ENCODE results near the gene GATB.

The GATB gene

GRCh38 chr4:151685303-151685702, 75.5 kb downstream of the GATB start:
- TF ChIP-seq, protein P1, sequence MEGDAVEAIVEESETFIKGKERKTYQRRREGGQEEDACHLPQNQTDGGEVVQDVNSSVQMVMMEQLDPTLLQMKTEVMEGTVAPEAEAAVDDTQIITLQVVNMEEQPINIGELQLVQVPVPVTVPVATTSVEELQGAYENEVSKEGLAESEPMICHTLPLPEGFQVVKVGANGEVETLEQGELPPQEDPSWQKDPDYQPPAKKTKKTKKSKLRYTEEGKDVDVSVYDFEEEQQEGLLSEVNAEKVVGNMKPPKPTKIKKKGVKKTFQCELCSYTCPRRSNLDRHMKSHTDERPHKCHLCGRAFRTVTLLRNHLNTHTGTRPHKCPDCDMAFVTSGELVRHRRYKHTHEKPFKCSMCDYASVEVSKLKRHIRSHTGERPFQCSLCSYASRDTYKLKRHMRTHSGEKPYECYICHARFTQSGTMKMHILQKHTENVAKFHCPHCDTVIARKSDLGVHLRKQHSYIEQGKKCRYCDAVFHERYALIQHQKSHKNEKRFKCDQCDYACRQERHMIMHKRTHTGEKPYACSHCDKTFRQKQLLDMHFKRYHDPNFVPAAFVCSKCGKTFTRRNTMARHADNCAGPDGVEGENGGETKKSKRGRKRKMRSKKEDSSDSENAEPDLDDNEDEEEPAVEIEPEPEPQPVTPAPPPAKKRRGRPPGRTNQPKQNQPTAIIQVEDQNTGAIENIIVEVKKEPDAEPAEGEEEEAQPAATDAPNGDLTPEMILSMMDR (IDR thresholded peaks at IDR 0.05; ENCODE audit: extremely low read depth, missing control alignments), result no peak
- no peak for DNase-seq (ENCODE audit: low spot score)

DNA sequence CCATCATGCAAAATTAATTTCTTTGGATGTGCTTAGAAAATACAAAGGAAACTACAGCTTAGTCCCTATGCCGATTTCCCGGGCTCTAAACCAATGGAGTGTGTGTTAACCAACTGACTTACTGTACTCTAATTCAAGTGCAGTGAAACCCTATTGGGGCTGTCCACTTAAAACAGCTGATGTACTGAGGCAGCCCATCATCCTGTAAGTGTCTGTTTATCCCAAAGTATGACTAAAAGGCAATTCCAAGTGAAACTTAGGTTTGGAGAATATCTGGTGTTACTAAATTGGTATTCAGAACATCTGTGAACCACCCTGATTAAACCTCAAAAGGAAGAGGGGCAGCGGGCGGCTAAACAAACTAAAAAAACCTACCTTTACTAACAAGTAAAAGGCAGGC, 79.7 kb downstream of the GATB start:
- TF ChIP-seq, protein P1 (IDR thresholded peaks at IDR 0.05; ENCODE audit: extremely low read depth, missing control alignments), result no peak
- no peak for DNase-seq (ENCODE audit: low spot score)

DNA sequence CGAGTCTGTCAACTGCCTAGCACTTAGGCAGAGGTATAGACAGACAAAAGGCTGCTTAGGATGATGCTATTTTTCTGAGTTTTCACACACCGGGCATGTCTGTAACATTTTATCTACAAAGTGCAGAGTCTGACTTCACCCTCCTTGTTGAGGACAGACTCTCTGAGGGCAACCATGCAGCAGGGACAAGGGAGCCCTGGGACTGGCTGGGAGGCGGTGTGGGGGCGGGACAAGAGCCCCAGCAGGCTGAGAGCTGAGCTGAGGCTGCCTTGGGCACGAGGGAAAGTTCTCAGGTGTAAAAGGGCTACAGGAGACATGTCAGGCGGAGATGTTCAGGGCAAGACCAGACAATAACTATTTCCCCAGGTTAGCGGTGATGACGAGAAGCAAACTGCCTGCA, 81.6 kb downstream of the GATB start:
- TF ChIP-seq, protein P1 (IDR thresholded peaks at IDR 0.05; ENCODE audit: extremely low read depth, missing control alignments), result no peak
- no peak for DNase-seq (ENCODE audit: low spot score)

- TF ChIP-seq, protein P1 (IDR thresholded peaks at IDR 0.05; ENCODE audit: extremely low read depth, missing control alignments), result no peak
- no peak for DNase-seq (ENCODE audit: low spot score)
These were observed 82.5 kb downstream of the GATB start for GRCh38 chr4:151678048-151678872.

DNA sequence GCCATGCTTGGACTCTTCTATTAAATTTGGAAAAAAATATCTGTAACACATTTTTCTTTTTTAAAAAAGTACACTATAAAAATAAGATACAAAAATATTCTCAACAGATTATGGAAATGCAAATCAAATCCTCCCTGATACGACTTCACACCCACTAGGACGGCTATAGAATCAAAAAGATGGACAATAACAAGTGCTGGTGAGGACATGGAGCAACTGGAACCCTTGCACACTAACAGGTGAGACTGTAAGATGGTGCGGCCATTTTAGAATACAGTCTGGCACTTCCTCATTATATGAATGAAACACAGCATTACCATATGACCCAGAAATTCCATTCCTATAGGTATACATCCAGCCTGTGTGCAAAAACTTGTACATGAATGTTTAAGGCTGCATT, 83.6 kb downstream of the GATB start:
- TF ChIP-seq, protein P1 (IDR thresholded peaks at IDR 0.05; ENCODE audit: extremely low read depth, missing control alignments), result no peak

GRCh38 chr4:151676301-151676700, 84.5 kb downstream of the GATB start:
- DNase-seq (ENCODE audit: low spot score), result no peak

More for the DNA sequence above, 83.6 kb downstream of the GATB start:
- no peak for DNase-seq (ENCODE audit: low spot score)

DNA sequence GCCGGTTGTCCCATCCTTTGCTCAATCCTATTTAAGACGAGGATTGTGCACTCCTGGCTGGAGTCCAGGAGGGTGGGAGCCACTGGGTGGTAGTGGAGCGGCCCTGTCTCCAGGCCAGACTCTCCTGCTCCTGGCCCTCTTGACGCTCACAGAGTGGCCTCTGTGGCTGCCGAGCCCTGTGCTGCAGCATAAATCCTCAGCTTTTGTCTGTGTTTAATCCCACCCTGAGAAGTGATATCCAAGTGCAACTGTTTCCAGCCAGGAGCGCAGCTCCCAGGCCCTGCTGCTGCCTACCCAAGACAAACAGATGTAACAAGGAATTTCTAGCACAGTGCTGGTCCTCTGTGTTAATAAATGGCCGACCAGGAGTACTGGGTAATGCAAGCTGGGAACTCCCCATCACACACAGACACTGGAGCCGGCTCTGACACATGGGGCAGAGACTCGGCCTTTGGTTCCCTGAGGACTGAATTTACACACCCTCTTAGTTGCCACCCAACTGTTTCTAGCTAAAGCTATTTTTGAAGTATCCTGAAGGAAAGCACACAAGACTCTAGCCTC, 85.3 kb downstream of the GATB start:
- TF ChIP-seq, protein P1 (IDR thresholded peaks at IDR 0.05; ENCODE audit: extremely low read depth, missing control alignments), result no peak
- no peak for DNase-seq (ENCODE audit: low spot score)

More at GRCh38 chr4:151676301-151676700, 84.5 kb downstream of the GATB start:
- TF ChIP-seq, protein P1 (IDR thresholded peaks at IDR 0.05; ENCODE audit: extremely low read depth, missing control alignments), result no peak
